ENCODE results near the gene PJA1.

Gene PJA1, protein sequence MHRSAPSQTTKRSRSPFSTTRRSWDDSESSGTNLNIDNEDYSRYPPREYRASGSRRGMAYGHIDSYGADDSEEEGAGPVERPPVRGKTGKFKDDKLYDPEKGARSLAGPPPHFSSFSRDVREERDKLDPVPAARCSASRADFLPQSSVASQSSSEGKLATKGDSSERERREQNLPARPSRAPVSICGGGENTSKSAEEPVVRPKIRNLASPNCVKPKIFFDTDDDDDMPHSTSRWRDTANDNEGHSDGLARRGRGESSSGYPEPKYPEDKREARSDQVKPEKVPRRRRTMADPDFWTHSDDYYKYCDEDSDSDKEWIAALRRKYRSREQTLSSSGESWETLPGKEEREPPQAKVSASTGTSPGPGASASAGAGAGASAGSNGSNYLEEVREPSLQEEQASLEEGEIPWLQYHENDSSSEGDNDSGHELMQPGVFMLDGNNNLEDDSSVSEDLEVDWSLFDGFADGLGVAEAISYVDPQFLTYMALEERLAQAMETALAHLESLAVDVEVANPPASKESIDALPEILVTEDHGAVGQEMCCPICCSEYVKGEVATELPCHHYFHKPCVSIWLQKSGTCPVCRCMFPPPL

DNA sequence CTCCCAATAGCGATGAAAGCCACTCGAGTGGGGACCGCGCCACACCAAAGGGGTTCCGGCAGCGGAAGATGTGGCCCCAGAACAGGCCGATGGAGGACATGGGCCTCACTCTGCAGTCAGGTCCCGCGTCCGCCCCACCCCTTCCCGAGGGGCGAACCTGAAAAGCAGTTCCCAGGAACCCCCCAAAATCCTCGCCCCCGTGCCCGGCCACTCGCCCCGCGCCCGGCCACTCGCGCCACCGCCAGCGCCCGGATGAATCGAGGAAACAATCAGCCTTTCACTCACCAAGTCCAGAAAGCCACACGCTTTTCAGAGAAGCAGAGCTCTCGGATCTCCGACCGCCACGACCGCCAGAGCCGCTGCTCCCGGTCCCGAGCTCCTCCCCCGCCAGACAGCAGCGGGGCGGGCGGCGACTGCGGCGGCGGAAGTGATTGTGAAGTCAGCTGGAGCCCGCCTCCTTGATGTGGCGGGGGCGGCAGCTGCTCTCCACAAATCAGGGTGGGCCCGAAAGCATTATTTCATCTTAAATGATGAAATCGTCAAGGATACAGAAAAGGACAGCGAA, at the start of gene PJA1:
Gene PJA1, minus strand, starts transcription at position 367 of the 565 bp plus-strand sequence. CDS start 2,380 bp downstream, outside the sequence.
- Histone ChIP-seq H3K27ac (ENCODE audit: low read depth, low read length) (no peak within 1 kb of the TSS), H3K9me2 (replicated peaks; ENCODE audit: control insufficient read depth, low read length) (no peaks in the 10 kb centered on the region), H3K36me3 (ENCODE audit: control insufficient read depth, low read length) (no peaks in the 10 kb centered on the region), H4K20me1 (ENCODE audit: control insufficient read depth, insufficient read depth, low read depth, low read length) (no peaks in the 10 kb centered on the region), H3K4me2 (ENCODE audit: low read length) (peak within 1 kb of the TSS; percentile 58), H3K4me3 (ENCODE audit: low read length) (peak within 1 kb of the TSS; percentile 81), H3K4me1 (ENCODE audit: control insufficient read depth, low read length) (no peaks in the 10 kb centered on the region; the same call in 1 of the 2 replicates), H3F3A (ENCODE audit: control insufficient read depth, insufficient read depth) (no peaks in the 10 kb centered on the region), H3K9me3 (ENCODE audit: control insufficient read depth, insufficient read depth, low read length) (no peaks in the 10 kb centered on the region), H3K79me2 (ENCODE audit: control insufficient read depth, low read length) (no peaks in the 10 kb centered on the region), H3K27me3 (ENCODE audit: control insufficient read depth, low read length) (no peaks in the 10 kb centered on the region; the same call in 1 of the 2 replicates)
- TF ChIP-seq, protein P1, sequence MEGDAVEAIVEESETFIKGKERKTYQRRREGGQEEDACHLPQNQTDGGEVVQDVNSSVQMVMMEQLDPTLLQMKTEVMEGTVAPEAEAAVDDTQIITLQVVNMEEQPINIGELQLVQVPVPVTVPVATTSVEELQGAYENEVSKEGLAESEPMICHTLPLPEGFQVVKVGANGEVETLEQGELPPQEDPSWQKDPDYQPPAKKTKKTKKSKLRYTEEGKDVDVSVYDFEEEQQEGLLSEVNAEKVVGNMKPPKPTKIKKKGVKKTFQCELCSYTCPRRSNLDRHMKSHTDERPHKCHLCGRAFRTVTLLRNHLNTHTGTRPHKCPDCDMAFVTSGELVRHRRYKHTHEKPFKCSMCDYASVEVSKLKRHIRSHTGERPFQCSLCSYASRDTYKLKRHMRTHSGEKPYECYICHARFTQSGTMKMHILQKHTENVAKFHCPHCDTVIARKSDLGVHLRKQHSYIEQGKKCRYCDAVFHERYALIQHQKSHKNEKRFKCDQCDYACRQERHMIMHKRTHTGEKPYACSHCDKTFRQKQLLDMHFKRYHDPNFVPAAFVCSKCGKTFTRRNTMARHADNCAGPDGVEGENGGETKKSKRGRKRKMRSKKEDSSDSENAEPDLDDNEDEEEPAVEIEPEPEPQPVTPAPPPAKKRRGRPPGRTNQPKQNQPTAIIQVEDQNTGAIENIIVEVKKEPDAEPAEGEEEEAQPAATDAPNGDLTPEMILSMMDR (IDR thresholded peaks at IDR 0.05; ENCODE audit: low read depth, low read length, poor library complexity, severe bottlenecking) = no peak
- TF ChIP-seq EZH2phosphoT487 (IDR thresholded peaks at IDR 0.05; ENCODE audit: borderline replicate concordance, low read length) = no peak

DNA sequence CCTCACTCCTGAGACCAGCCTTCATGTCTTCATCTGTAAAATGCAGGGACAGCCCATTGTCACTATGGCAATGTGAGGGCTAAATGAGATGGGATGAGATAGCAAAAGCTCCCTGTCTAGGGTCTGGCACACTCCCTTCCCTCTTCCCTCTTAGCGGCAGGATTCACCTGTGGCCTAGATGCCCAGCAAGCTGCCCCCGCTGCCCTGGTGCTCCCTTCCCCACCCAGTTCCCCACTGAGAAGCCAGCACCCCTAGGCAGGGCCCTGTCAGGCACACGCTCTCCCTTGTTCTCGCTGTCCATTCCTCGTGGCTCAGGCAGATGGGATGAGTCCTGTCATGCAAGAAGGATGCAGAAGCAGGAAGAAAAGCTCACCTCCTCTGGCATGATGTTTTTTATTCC, 49.2 kb upstream of the PJA1 start:
- H3K27me3 ChIP-seq (ENCODE audit: control insufficient read depth, low read length) = no peaks in the 10 kb centered on the region
- no peak overlapping the region for H3K4me2 ChIP-seq (ENCODE audit: low read length)

DNA sequence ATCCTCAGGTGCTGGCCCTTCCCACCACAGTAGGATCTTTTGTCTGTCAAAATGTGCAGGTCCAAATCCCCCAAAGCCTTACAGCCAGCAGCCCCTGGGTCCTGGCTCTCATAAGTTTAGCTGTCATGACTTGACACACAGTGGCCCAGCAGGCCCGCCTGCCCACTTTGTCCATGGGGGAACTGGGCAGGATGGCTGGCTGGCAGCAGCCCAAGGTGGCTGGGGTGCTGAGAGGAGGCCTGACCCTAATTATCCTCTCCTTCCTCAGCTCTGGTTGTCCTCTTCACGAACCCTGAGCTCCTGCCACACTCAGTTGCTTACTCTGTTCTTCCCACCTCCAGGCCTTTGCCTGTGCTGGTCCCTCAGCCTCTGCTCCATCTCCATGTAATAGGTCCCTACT, 46.4 kb upstream of the PJA1 start:
- Histone ChIP-seq H3F3A (ENCODE audit: control insufficient read depth, insufficient read depth) (no peaks in the 10 kb centered on the region), H3K27me3 (ENCODE audit: control insufficient read depth, low read length) (no peaks in the 10 kb centered on the region), H3K4me3 (ENCODE audit: low read length) (no peak overlapping the region), H3K9me3 (ENCODE audit: control insufficient read depth, insufficient read depth, low read length) (no peaks in the 10 kb centered on the region), H3K4me2 (ENCODE audit: low read length) (no peak overlapping the region), H3K4me1 (ENCODE audit: control insufficient read depth, low read length) (no peaks in the 10 kb centered on the region), H3K79me2 (ENCODE audit: control insufficient read depth, low read length) (no peaks in the 10 kb centered on the region), H3K9me2 (replicated peaks; ENCODE audit: control insufficient read depth, low read length) (no peaks in the 10 kb centered on the region), H3K27ac (ENCODE audit: low read depth, low read length) (no peak overlapping the region), H4K20me1 (ENCODE audit: control insufficient read depth, insufficient read depth, low read depth, low read length) (no peaks in the 10 kb centered on the region), H3K36me3 (ENCODE audit: control insufficient read depth, low read length) (no peaks in the 10 kb centered on the region)
- TF ChIP-seq, protein P1 (IDR thresholded peaks at IDR 0.05; ENCODE audit: low read depth, low read length, poor library complexity, severe bottlenecking) = no peak
- TF ChIP-seq EZH2phosphoT487 (IDR thresholded peaks at IDR 0.05; ENCODE audit: borderline replicate concordance, low read length) = no peak

More for the DNA sequence above, 49.2 kb upstream of the PJA1 start:
- Histone ChIP-seq H3K9me2 (replicated peaks; ENCODE audit: control insufficient read depth, low read length) (no peaks in the 10 kb centered on the region), H3K36me3 (ENCODE audit: control insufficient read depth, low read length) (no peaks in the 10 kb centered on the region), H3K4me3 (ENCODE audit: low read length) (no peak overlapping the region), H3F3A (ENCODE audit: control insufficient read depth, insufficient read depth) (no peaks in the 10 kb centered on the region), H3K9me3 (ENCODE audit: control insufficient read depth, insufficient read depth, low read length) (no peaks in the 10 kb centered on the region), H3K79me2 (ENCODE audit: control insufficient read depth, low read length) (no peaks in the 10 kb centered on the region), H3K27ac (ENCODE audit: low read depth, low read length) (no peak overlapping the region), H4K20me1 (ENCODE audit: control insufficient read depth, insufficient read depth, low read depth, low read length) (no peaks in the 10 kb centered on the region), H3K4me1 (ENCODE audit: control insufficient read depth, low read length) (no peaks in the 10 kb centered on the region)
- TF ChIP-seq EZH2phosphoT487 (IDR thresholded peaks at IDR 0.05; ENCODE audit: borderline replicate concordance, low read length) = no peak
- TF ChIP-seq, protein P1 (IDR thresholded peaks at IDR 0.05; ENCODE audit: low read depth, low read length, poor library complexity, severe bottlenecking) = no peak
